ELF-1 (cell line): ENCODE measurements around the gene KLHDC3.
"Not testable (repeated sequence)": the region's sequence is repeated elsewhere in the genome, so short reads cannot be mapped to it uniquely, and the experiment has no call there.

ENCODE experiments used
- DNase-seq: peaks from one replicate; pipeline ENCODE4 v3.0.0-alpha.2; 2016; ENCODE audit warnings: low read depth, low spot score

The KLHDC3 gene

GRCh38 chr6:43026365-43026764 is 12.3 kb downstream of the KLHDC3 start:
- no peak for DNase-seq

- DNase-seq, result no peak
Observed at GRCh38 chr6:43029120-43029519, 15.1 kb downstream of the KLHDC3 start.

- no peak for DNase-seq
Observed at GRCh38 chr6:43032326-43032725, 18.3 kb downstream of the KLHDC3 start.

- DNase-seq, result no peak
Observed at GRCh38 chr6:43033496-43034189, 19.6 kb downstream of the KLHDC3 start.

GRCh38 chr6:43034190-43034525 is 20.1 kb downstream of the KLHDC3 start:
- no peak for DNase-seq

GRCh38 chr6:43035495-43036194 is 21.6 kb downstream of the KLHDC3 start:
- DNase-seq, result no peak

- no peak for DNase-seq
Observed at GRCh38 chr6:43036712-43037111, 22.7 kb downstream of the KLHDC3 start.

- no peak for DNase-seq
Observed at GRCh38 chr6:43037197-43037596, 23.1 kb downstream of the KLHDC3 start.

GRCh38 chr6:43037706-43038105 is 23.7 kb downstream of the KLHDC3 start:
- no peak for DNase-seq

GRCh38 chr6:43038727-43039126 is 24.7 kb downstream of the KLHDC3 start:
- DNase-seq, result no peak

GRCh38 chr6:43040542-43041257 is 26.7 kb downstream of the KLHDC3 start:
- DNase-seq, result no peak

GRCh38 chr6:43041475-43041874 is 27.4 kb downstream of the KLHDC3 start:
- not testable (repeated sequence) for DNase-seq

GRCh38 chr6:43043310-43043709 is 29.3 kb downstream of the KLHDC3 start:
- DNase-seq, result no peak

- no peak for DNase-seq
Observed at GRCh38 chr6:43045371-43045930, 31.4 kb downstream of the KLHDC3 start.

GRCh38 chr6:43047998-43048397 is 33.9 kb downstream of the KLHDC3 start:
- DNase-seq, result no peak

- no peak for DNase-seq
Observed at GRCh38 chr6:43050981-43051380, 36.9 kb downstream of the KLHDC3 start.

- DNase-seq, result no peak
Observed at GRCh38 chr6:43052225-43052841, 38.3 kb downstream of the KLHDC3 start.

- no peak for DNase-seq
Observed at GRCh38 chr6:43052842-43053544, 38.9 kb downstream of the KLHDC3 start.

GRCh38 chr6:43053545-43054205 is 39.6 kb downstream of the KLHDC3 start, which contains the start of gene CUL7:
Gene CUL7 (minus strand): TSS chr6:43053851. CDS start chr6:43052788, 1,063 bp downstream.
- DNase-seq, result peak; percentile 92

GRCh38 chr6:43054206-43054943 is 40.3 kb downstream of the KLHDC3 start:
- no peak for DNase-seq
